LNCAP (cell line): Measurements from ENCODE around the gene DLGAP4.

Source experiments
- CTCF ChIP-seq: fragments of 450-650 bp; IDR thresholded peaks from 2 replicates; pipeline ENCODE4 v1.5.1; 2017; ENCODE audit warnings: mild to moderate bottlenecking

DLGAP4 gene

GRCh38 chr20:36271639-36272546 lies 34.2 kb upstream of the DLGAP4 start:
- no peak for TF ChIP-seq CTCF

DNA sequence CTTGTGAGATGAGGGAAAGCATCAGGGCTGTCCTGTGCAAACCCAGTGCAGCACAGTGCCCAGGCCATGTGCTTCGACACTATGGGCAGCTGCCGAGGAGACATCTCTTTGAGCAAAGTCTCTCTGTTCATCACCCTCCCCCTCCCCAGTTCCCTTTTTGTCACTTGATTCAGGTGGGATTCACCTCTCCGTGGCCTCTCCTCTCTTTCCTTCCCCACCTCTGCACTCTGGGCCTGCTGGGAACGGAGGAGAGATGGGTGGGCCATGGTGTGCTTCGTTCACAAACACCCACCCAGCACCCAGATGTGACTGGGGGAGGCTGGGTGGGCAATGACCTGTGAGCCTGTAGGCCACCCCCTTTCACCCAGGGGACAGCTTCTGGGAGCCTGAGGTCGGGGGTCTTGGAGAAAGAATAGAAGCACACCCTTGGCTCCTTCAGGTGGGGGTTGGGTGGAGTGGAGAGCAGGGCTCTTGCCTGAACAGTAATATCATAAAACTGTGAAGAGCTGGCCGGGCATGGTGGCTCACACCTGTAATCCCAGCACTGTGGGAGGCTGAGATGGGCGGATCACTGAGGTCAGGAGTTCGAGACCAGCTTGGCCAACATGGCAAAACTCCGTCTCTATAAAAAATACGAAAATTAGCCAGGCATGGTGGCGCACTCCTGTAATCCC lies 33.5 kb upstream of the DLGAP4 start:
- TF ChIP-seq CTCF = no peak

DNA sequence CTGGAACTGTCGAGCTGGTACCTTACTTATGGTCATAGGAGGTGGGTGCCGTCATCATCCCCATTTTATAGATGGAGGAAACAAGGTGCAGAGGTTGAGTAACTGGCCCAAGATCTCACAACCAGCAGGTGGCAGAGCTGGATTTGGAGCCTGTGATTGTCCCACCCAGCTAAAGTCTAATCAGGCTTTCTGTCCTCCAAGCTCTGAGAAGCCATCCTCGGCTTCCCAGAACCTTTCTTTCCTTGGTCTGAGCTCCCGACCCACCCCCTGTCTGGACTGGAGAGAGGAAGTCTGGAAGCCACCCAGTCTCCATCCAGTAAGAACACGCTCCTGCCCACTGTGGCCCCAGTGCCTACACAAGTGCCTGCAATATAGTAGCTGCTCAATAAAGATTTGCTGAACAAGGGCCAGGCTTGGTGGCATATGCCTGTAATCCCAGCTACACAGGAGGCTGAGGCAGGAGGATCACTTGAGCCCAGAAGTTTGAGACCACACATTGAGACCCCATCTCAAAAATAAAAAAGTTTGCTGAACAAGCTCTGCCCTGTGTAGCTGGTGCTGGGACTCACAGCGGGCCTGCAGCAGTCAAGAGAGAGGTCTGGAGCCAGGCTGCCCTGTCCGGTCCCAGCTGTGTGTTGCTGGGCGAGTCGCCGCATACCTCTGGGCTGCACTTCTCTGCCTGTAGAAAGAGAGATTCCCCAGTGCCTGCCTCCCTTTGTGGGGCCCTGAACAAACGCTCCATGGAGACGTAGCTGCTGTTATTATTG lies 32.5 kb upstream of the DLGAP4 start:
- TF ChIP-seq CTCF = peak; percentile 44; the same call in 1 of the 2 replicates

GRCh38 chr20:36274181-36274841 lies 31.8 kb upstream of the DLGAP4 start:
- no peak for TF ChIP-seq CTCF

DNA sequence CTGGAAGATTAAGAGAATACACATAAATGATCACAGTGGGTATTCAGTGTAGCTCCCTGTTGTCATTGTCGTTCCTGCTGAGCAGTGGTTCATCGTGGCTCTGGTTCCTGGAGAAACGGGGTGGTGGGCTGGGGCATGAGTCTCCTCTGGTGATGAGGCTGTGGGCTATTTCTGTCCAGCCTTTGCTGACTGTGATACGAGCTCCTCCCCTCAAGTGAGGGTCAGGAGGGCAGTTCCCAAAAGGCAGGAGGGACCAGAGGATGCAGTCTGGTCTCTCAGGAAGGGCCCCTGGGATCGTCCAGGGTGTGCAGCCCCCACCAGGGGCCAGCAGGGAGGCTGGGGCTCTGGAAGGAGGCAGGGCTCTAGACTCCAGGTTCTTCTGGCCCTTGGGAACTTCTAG lies 31.1 kb upstream of the DLGAP4 start:
- no peak for TF ChIP-seq CTCF

GRCh38 chr20:36275441-36276189 lies 30.5 kb upstream of the DLGAP4 start:
- TF ChIP-seq CTCF = no peak
